Measurements from ENCODE around the gene ASXL1.

ASXL1 gene

DNA sequence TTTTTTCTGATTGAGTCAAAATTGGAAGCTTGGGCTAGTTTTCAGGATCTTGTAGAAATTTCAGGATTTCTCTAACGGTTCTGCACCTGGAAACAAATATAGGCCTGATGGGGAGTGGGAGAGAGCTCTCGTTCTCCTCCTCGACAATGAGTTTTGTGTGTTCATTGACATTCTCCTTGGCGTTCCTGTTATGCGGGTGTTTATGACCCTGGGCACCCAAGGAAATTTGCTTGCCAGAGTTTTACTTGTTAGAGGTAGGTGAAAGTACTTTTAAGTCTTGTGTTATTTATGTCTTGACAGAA, 2.2 kb downstream of the ASXL1 start:
- H3K36me3 ChIP-seq = peaks cover 20% of the 10 kb centered on the region
- DNase-seq = no peak
- H3K9me3 ChIP-seq (ENCODE audit: severe bottlenecking) = no peaks in the 10 kb centered on the region
- TF ChIP-seq, protein P1, sequence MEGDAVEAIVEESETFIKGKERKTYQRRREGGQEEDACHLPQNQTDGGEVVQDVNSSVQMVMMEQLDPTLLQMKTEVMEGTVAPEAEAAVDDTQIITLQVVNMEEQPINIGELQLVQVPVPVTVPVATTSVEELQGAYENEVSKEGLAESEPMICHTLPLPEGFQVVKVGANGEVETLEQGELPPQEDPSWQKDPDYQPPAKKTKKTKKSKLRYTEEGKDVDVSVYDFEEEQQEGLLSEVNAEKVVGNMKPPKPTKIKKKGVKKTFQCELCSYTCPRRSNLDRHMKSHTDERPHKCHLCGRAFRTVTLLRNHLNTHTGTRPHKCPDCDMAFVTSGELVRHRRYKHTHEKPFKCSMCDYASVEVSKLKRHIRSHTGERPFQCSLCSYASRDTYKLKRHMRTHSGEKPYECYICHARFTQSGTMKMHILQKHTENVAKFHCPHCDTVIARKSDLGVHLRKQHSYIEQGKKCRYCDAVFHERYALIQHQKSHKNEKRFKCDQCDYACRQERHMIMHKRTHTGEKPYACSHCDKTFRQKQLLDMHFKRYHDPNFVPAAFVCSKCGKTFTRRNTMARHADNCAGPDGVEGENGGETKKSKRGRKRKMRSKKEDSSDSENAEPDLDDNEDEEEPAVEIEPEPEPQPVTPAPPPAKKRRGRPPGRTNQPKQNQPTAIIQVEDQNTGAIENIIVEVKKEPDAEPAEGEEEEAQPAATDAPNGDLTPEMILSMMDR (IDR thresholded peaks at IDR 0.05; ENCODE audit: low read depth, low read length) = no peak
- no peak overlapping the region for H3K4me3 ChIP-seq (ENCODE audit: low read depth, low read length)
- no peaks in the 10 kb centered on the region for H3K27me3 ChIP-seq (ENCODE audit: insufficient read depth, low read depth, severe bottlenecking)
- H3K27ac ChIP-seq = no peak overlapping the region

DNA sequence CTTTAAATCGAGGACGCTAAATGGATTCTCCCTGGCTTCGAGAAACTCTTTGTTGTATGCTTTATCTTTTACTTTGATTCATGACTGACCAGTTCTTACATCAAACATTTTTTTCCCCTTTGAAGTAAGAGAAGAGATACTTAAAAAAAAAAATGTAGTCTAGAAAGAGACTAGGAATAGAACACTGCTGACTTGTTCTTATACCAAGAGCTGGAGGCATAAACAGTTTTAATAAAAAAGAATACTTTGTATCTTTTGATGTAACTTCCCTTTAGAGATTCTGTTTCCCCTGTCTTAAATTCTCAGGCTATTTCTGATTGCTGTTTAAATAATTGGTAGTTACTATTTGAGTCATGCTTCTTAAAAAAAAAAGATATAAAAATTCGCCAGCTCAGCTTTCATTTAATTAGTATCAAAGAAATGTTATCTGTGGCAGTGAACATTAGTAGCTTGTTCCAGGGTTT, 4.8 kb downstream of the ASXL1 start:
- TF ChIP-seq, protein P1 (IDR thresholded peaks at IDR 0.05; ENCODE audit: low read depth, low read length) = no peak
- H3K27ac ChIP-seq = no peak overlapping the region
- no peaks in the 10 kb centered on the region for H3K27me3 ChIP-seq (ENCODE audit: insufficient read depth, low read depth, severe bottlenecking)
- H3K4me3 ChIP-seq (ENCODE audit: low read depth, low read length) = no peak overlapping the region
- DNase-seq = no peak
- no peaks in the 10 kb centered on the region for H3K9me3 ChIP-seq (ENCODE audit: severe bottlenecking)
- H3K36me3 ChIP-seq = peaks cover 32% of the 10 kb centered on the region

DNA sequence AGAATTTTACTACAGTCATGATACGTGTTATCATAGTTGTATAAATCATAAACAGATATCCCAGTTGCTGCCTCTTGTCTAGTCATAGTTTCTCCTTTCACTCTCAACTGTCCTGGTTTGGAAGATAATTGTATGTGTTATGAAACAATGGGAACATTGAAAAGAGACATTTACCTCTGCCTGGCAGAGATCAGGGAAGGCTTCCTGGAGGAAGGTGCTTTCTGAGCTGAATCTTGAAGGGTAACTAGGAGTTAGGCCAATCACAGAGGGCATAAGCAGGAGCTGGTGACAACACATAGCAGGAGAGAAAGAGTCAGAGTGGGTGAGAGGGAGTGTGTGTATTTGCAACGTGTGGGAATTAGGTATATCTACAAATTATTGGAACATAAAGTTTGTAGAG, 5.4 kb downstream of the ASXL1 start:
- no peak overlapping the region for H3K27ac ChIP-seq
- H3K27me3 ChIP-seq (ENCODE audit: insufficient read depth, low read depth, severe bottlenecking) = no peaks in the 10 kb centered on the region
- no peak overlapping the region for H3K4me3 ChIP-seq (ENCODE audit: low read depth, low read length)
- peaks cover 33% of the 10 kb centered on the region for H3K36me3 ChIP-seq
- H3K9me3 ChIP-seq (ENCODE audit: severe bottlenecking) = no peaks in the 10 kb centered on the region
- TF ChIP-seq, protein P1 (IDR thresholded peaks at IDR 0.05; ENCODE audit: low read depth, low read length) = no peak
- no peak for DNase-seq

DNA sequence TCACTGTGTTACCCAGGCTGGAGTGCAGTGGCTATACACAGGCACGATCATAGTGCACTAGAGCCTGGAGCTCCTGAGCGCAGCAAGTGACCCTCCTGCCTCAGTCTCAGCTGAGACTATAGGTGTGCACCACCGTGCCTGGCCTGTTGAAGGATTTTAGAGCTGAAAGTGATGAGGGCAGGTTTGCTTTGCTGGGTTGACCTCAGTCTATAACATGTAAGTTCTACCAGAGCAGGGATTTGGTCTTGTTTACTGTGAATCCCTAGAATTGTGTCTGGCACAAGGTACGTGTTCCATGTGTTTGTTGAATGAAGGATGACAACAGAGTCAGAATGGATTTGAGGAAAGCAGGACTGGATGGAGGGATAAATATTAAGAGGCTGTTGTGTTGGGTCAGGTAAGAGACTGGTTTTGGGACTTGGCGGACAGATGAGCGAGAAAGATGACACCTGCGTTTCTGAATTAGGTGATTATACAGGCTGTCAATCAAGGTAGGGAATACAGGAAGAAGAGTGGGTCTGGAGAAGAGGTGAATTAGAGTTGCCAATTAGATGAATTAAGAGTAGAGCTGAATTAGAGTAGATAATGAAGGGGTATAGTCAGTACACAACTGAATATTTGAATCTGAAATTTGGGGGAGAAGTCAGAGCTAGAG, 6.5 kb downstream of the ASXL1 start:
- H3K27me3 ChIP-seq (ENCODE audit: insufficient read depth, low read depth, severe bottlenecking) = no peaks in the 10 kb centered on the region
- peaks cover 39% of the 10 kb centered on the region for H3K36me3 ChIP-seq
- TF ChIP-seq, protein P1 (IDR thresholded peaks at IDR 0.05; ENCODE audit: low read depth, low read length) = no peak
- DNase-seq = no peak
- H3K9me3 ChIP-seq (ENCODE audit: severe bottlenecking) = no peaks in the 10 kb centered on the region
- no peak overlapping the region for H3K27ac ChIP-seq
- H3K4me3 ChIP-seq (ENCODE audit: low read depth, low read length) = no peak overlapping the region

DNA sequence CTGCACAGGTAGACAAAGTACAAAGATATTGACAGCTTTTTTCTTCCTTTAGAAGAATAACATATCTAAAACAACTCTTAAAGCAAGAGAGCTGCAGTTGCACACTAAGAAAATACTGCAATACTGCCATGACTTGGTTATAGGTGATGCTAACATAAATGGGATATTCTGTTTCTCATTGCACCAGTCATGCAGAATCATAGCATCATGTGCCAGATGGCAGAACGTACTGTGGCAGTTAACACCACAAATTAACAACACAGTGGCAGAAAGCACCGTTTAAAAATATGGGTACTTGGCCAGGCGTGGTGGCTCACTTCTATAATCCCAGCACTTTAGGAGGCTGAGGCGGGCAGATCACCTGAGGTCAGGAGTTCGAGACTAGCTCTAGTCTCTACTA, 7.4 kb downstream of the ASXL1 start:
- Histone ChIP-seq H3K4me3 (ENCODE audit: low read depth, low read length) (no peak overlapping the region), H3K27me3 (ENCODE audit: insufficient read depth, low read depth, severe bottlenecking) (no peaks in the 10 kb centered on the region), H3K36me3 (peaks cover 47% of the 10 kb centered on the region), H3K27ac (no peak overlapping the region), H3K9me3 (ENCODE audit: severe bottlenecking) (no peaks in the 10 kb centered on the region)
- DNase-seq = no peak
- TF ChIP-seq, protein P1 (IDR thresholded peaks at IDR 0.05; ENCODE audit: low read depth, low read length) = no peak

DNA sequence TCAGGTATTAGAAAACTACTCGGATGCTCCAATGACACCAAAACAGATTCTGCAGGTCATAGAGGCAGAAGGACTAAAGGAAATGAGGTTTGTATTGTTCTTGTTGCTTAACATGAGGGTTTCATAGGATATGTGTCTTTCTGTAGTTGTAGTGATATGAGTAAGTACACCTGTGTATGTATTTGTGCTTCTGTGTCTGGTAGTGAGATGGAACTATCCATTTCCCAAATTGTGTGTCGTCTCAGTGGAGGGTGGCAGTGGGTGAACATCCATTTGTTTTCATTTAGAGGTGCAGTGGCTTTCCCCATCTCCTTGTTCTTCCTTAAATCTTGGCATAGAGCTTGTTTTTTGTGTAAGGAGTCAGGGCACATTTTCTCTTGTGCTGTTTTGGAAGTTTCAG, 8.2 kb downstream of the ASXL1 start:
- Histone ChIP-seq H3K36me3 (peaks cover 47% of the 10 kb centered on the region), H3K9me3 (ENCODE audit: severe bottlenecking) (no peaks in the 10 kb centered on the region), H3K27me3 (ENCODE audit: insufficient read depth, low read depth, severe bottlenecking) (no peaks in the 10 kb centered on the region), H3K27ac (no peak overlapping the region), H3K4me3 (ENCODE audit: low read depth, low read length) (no peak overlapping the region)
- TF ChIP-seq, protein P1 (IDR thresholded peaks at IDR 0.05; ENCODE audit: low read depth, low read length) = no peak
- DNase-seq = no peak

Data from WERI-Rb-1 (cell line).